Islet precursor cell (in vitro differentiated cells): ENCODE measurements around the gene MAP3K14.
"Not testable (repeated sequence)": the region's sequence is repeated elsewhere in the genome, so short reads cannot be mapped to it uniquely, and the experiment has no call there.

ENCODE experiments used
- DNase-seq: peaks from one replicate; pipeline ENCODE4 v3.0.0-alpha.2; 2018

Gene MAP3K14

GRCh38 chr17:45253879-45254278 is 62.9 kb downstream of the MAP3K14 start:
- DNase-seq: no peak

- not testable (repeated sequence) for DNase-seq
These were observed 63.6 kb downstream of the MAP3K14 start for GRCh38 chr17:45253237-45253636.

GRCh38 chr17:45251931-45252330 is 64.9 kb downstream of the MAP3K14 start:
- DNase-seq: no peak

GRCh38 chr17:45248132-45248957 is 68.5 kb downstream of the MAP3K14 start:
- peak; percentile 85 for DNase-seq

GRCh38 chr17:45247429-45248131 is 69.2 kb downstream of the MAP3K14 start:
- peak; percentile 99 for DNase-seq

GRCh38 chr17:45246861-45247428 is 69.9 kb downstream of the MAP3K14 start:
- peak; percentile 89 for DNase-seq

- no peak for DNase-seq
These were observed 70.5 kb downstream of the MAP3K14 start for GRCh38 chr17:45246338-45246737.

GRCh38 chr17:45244725-45245656 is 71.8 kb downstream of the MAP3K14 start:
- DNase-seq: no peak

GRCh38 chr17:45243750-45244149 is 73.1 kb downstream of the MAP3K14 start:
- DNase-seq: no peak

- no peak for DNase-seq
These were observed 74.8 kb downstream of the MAP3K14 start for GRCh38 chr17:45242029-45242414.

- peak; percentile 81 for DNase-seq
These were observed 75.3 kb downstream of the MAP3K14 start for GRCh38 chr17:45241328-45242028.

- DNase-seq: no peak
These were observed 75.9 kb downstream of the MAP3K14 start for GRCh38 chr17:45240905-45241327.

GRCh38 chr17:45238155-45238774 is 78.6 kb downstream of the MAP3K14 start:
- DNase-seq: no peak

- DNase-seq: no peak
These were observed 79.1 kb downstream of the MAP3K14 start for GRCh38 chr17:45237686-45238085.

- no peak for DNase-seq
These were observed 80.6 kb downstream of the MAP3K14 start for GRCh38 chr17:45236282-45236606.

- peak; percentile 89 for DNase-seq
These were observed 81.2 kb downstream of the MAP3K14 start for GRCh38 chr17:45235416-45236281.

- DNase-seq: no peak
These were observed 82.0 kb downstream of the MAP3K14 start for GRCh38 chr17:45234641-45235415.

- DNase-seq: no peak
These were observed 83.3 kb downstream of the MAP3K14 start for GRCh38 chr17:45233423-45233924.
